Stromal cell of bone marrow (primary cell): ENCODE measurements around the gene CCDC9B.

Source experiments
- DNase-seq: peaks from one replicate; pipeline ENCODE4 v3.0.0-alpha.2; 2012; ENCODE audit warnings: low read depth

CCDC9B gene

DNA sequence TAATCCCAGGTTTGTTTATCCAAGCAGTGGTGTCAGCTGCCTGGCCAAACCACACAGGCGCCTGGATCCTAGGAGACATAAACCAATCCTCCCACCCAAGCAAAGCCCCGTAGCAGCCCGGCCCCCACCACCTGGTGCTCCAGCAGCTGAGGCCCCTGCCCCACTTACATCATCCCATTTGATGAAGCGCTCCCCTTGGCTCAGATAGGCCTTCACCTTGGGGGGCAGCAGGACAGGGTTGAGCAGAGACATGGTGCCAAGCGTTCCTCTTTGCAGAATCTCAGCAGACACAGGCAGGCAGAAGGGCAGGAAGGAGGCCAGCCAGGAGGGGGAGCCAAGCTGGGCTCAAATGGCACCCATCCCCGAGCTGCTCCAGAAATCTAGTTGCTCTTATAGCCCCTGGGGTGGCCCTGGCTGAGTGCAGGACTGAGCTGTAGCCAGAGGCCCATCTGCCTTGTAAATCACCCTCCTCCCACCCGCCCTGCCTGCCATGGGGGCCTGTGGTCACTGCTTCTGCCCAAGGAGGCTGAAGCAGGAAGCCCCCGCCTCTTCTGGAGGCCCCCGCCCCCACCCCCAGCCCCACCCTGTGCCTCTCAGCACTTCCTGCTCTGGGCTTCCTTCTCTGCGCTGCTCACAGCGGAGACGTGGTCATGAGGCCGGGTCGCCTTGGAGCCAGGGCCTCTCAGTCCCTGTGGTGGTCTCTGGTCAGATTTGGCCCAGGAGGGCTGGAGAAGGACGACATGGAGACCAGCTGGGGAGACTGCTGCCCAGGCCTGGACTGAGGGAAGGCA is 33.1 kb downstream of the CCDC9B start, which contains the start of gene PLCB2:
Gene PLCB2, minus strand, starts transcription at position 515 of the 791 bp plus-strand sequence. Its CDS starts 263 bp downstream, at position 252.
- no peak for DNase-seq

DNA sequence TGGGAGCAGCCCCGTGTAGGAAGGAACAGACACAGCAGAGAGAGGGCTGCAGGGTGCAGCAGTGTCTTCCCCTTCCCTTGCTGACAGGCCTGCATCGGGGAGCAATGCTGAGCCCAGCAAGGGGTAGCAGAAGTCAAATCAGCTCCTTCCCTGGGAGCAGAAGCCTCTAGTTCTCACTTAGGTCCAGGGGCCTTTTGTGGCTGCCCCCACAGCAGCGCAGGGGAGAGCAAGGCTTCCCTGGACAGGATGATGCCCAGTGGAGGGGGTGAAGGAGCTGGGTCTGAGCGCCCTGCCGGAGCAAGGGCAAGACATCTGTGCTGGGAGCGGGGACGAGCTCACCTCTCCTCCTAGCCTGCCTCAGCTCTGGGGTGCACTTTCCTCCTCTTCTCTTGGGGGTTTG is 33.8 kb downstream of the CCDC9B start:
- DNase-seq = no peak

DNA sequence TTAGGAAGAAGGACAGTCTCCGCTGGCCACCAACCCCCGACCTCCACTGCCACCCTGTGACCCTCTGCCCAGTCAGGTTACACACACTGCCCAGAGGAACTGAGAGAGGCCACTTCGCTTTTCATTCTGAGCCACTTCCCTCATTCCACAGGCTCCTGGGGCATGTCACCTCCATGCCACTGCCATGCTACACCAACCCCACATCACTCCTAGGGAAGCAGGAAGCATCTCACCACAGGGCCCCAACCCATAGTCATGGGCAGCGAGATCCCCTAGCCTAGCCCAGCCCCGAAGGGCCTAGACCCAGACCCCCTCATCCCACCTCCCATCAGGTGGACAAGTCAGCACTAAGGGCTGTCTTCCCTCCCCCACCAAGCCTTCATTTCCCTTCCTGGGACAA is 34.4 kb downstream of the CCDC9B start:
- DNase-seq = no peak

DNA sequence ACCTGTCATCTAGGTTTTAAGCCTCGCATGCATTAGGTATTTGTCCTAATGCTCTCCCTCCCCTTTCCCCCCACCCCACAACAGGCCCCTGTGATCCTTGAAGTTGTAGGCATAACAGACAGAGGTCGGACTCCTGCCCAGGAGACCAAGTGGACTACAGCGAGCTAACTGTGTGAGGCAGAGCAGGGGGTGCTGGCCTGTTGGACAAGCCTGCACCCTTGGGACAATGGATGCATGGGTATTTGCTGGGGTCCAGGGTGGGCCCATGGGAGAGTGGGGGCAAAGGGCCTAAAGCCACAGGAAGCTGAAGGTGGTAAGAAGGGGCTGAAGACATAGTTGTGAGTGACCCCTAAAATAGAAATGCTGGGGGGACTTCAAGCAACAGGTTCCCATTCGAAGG is 35.5 kb downstream of the CCDC9B start:
- DNase-seq = no peak

DNA sequence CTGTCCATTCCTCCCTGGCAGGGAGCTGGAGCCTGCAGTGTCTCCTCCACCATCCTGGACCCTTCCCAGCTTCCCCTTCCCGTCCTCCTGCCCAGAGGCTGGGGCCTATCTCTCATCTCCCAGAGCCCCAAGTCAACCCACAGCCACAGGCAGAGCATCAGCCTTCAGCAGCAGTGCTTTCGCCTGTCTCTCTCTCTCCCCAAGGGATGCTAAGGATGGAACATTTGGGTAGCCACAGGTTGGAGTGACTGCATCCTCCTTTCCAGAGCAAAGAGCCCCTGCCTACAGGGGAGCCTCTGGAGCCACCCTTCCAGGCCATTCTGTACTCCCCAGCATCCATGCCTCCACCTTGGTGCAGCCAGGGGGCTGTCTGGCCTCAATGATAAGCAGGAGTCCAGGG is 37.2 kb downstream of the CCDC9B start:
- DNase-seq = no peak

DNA sequence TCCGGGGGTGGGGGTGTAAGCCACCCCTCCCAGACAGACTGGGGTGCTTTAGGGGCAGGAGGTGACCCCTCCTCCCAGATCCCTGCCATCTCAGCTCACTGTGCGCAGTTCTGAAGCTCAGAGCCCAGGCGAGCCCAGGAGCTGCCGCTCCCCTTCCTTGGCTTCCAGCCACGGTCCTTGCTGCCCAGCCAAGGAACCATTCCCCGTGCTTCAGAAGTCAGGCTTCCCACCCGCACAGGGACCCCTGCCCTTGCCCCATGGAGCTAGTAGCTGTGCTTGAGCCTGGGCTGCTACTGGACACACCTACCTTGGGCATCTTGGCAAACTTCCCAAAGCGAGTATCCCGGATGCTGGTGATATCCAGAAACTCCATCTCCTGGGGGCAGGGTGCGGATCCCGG is 37.8 kb downstream of the CCDC9B start:
- DNase-seq = no peak

DNA sequence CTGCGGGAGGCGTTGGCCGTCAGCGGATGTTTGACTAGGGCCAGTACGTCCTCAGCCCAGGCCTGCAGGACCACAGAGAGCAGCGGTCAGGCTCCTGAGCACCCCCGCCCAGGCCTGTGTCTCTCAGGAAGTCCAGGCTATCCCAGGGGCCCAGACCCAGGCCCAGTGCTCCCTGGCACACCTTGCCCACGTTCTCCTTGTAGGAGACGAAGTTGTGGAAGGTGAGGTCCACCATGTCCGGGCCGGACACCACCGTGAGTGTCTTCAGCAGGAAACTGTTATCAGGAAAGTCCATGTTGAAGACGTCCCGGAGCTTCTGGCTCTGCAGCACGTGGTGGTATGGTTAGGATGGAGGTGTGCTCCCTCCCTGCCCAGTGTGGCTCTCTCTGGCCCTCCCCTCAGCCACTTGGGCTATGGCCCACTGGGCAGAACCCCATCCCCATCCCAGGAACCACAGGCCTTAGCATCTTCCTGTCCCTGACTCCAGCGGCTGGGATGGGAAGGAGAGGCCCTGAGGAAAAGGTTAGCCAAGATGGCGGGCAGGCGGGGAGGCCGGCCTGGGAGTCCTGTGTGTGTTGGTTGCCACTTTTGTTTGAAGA is 38.4 kb downstream of the CCDC9B start:
- no peak for DNase-seq

DNA sequence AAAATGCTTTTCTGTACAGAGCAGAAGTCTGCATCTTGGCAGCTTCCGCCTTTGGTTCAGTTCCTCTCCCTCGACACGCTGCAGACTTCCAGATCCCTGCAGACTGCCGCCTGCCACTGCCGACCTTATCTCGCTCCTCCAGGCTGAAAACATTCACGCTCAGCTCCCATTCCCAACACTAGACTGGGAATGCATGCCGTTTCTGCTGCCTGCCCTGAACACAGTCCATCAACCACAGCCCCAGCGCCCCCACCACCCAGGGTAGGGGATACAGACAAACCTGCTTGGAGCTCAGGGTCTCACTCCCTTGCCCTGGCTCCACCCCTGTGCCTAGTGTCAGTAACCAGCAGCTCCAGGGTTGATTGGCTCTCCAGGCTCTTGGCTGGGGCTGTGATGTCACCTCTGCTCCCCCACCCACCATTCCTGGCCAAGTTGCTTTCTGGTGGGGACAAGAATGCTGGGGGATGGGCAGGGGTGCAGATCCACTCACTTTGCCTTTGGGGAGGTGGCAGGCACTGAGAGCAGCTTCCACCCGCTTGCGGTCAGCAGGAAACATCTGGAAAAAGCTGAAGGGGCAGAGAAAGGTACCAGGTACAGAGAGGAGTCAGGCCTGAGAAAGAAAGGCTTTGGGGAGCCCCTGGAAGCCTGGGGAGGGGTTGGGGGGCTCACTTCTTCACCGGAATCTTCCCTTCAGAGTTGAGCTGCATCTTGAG is 39.1 kb downstream of the CCDC9B start:
- DNase-seq = no peak

DNA sequence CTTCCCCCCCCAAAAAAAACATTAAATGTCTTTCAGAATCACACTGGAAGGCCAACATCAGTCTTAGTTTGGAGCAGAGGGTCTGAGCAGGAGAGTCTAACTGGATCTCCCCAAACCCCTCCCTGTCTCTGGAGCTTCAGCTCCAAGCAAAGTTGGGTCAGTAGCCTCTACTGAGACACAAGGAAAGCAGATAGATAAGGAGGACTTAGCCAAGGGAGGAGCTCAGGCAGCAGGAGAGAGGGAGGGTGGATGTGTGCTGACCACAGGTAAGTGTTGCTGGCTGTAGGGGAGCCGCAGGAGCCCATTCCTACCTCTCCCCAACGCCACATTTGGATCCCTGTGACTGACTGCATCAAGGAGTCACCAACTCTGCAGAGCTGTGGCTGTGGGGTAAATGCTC is 40.0 kb downstream of the CCDC9B start:
- DNase-seq = no peak

DNA sequence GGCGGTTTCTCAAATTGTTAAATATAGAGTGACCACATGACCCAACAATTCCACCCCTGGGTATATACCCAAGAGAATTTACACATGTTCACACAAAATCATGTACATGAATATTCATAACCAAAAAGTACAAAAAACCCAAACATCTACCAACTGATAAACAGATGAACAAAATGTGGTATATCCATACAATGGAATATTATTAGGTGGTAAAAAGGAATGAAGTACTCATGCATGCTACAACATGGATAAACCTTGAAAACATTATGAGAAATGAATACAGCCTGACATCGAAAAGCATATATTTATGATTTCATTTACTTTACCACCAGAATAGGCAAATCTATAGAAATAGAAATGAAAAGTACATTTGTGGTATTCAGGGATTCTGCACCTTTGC is 40.4 kb downstream of the CCDC9B start:
- DNase-seq = no peak

DNA sequence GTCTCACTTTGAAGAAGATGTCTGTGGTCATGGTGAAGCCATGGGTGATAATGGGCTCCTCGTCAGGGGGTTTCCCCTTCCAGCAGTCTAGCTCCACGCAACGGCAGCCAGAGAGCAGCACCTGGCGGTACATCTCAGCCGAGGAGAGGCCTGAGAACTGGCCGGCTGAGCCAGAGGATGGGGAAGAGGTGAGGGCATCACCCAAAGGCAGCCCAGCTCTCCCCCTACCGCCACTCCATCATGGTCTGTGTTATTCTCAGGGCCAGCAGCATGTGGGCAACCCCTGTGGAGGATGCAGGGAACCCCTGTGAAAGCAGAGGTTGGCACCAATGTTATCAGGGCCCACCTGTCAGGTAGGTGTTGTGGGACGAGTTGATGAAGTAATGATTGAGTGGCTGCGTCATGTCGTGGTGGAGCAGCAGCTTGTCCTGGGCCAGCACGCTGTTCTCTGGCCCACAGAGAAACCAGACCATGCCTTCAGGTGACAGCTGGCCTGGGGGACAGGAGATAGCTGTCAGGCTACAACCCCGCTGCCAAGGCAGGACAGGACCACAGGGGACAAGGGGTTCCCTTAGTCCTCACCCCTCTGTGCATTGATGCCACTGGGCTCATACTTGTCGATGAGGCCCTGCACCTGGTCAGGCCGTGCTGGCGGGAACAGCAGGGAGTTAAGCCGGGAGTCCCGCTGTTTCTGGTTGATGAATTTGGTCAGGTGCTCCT is 42.4 kb downstream of the CCDC9B start:
- no peak for DNase-seq

DNA sequence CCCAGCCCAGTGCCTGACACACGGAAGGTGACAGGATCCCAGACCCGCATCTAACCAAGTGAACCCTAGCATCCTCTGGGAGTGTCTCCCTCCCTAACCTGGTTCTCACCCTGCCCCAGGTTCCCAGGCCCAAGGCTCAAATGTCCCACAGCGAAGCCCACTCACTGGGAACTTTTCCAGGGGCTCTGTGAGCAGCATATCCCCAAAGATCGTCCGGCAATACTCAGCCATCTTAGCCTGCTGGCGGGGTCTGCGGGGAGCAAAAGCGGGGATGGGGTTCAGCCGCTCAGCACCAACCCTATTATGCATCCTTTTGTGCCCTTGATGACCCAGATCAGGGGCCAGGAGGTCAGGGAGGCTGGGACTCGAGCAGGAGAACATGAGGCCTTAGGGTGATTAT is 43.4 kb downstream of the CCDC9B start:
- DNase-seq = no peak

DNA sequence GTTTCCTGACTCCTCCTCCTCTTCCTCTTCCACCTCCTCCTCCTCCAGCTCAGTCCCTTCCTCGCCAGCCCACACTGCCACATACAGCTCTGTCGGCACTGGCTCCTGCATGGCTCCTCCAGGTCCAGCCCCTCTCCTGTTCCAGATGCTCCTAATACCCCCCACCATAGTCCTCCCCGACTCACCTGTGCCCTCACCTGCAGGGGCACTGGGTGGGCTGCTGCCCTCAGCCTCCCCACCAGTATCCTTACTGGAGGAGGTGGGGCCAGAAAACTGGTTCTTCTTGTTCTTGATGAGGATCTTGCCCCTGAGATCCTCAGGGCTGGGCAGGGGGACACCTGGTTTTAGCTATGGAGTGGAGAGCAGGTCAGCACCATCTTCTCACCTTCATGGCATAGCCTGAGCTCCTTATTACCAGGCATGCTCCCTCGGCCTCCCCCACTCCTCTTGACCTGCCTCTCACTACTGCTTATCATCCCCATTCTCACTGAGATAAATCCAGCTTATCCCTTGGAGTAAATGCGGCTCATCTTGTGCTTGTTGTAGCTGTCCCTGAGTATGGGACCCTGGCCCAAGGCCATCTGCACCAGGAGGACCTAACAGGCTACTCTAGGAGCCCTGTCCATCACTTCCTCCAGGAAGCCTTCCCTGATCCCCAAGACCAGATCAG is 44.0 kb downstream of the CCDC9B start:
- DNase-seq = no peak

DNA sequence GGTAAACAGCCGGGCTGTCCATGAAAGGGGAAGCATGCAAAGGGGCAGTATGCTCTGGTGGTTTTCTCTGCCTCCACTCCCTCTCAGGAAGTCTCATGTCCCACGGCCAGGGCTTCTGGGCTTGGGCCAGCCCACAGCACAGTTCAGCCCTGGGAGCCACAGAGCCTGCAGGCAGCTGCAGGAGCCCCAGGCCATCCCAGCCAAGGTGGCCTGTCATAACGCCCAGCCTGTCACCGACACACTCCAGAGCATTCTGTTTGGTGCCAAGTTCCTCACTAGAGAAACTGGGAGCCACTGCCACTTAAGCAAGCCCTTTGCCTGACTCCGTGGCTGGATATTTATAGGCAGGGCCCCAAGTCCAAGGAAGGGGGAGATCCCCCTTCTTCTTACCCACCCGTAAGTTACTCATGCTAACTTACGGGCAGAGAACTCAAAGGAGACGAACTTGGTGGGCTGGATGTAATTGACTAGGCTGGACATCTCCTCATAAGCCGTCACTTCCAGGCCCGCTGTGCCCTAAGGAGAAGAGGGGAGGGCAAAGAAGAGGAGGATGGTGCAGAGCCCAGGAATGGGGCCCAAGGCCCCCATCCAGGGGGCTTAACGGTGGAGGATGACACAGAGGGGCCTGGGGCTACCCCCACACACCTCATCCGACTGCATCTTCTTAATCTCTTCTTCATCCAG is 44.7 kb downstream of the CCDC9B start:
- no peak for DNase-seq

DNA sequence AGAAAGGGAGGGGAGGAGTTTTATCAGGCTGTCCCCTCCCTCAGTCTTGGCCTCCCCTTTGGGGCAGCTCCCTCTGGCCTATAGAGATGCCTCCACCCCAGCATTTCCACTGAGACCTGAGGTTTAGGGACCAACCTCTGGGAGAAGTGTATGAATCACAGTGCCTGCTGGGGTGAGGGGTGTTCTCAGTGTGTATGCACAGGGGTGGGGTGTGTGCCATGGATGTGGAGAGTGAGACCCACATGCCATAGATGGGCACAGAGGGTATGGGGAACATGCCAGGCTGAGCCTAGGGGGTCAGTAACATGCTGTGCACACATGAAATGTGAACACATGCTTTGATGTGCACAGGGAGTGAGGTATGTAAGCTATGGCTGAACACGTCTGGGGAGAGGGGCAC is 45.4 kb downstream of the CCDC9B start:
- DNase-seq = no peak

DNA sequence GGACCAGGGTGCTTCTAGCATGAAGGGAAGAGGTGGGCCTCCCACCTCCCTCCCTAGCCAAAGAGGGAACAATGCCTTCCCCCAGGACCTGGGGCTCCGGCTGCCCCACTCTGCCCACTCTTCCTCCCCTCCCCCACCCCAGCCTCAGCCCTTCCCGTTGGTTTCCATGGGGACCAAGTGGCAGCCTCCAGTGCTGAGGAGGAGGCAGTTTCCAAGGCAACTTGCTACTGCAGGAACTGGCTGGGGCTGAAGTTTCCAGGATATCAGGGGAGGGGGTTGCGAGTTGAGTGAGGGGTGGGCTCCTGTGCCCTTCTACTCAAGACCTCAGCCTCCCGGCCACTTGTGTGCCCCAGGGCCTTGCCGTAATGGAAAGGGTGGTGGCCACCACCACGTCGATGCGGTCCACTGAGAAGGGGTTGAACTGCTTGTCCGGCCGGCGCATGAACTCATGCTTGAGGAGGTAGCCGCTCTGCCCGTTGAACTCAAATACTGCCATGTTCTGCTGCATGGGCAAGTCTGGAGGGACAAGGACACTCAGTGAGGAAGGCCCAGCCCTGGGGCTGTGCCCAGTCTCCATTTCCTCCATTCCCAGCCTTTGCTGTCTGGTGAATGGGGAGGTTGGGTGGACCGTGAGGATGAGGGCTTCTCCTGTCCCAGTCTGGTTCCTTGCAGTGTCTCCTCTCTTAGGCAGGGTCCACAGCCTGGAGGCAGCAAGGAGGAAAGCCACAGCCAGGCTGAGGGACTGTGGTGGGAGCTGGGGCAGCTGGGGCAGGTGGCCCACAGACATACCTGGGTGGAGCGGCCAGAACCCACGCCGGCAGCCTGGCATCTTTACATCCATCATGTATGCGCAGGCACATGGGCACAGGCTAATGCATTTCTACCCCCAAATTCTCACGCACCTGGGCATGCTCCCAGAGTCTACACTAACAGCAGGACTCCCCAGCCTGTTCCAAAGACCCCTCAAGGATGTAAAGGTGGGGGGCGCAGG is 46.5 kb downstream of the CCDC9B start:
- no peak for DNase-seq

DNA sequence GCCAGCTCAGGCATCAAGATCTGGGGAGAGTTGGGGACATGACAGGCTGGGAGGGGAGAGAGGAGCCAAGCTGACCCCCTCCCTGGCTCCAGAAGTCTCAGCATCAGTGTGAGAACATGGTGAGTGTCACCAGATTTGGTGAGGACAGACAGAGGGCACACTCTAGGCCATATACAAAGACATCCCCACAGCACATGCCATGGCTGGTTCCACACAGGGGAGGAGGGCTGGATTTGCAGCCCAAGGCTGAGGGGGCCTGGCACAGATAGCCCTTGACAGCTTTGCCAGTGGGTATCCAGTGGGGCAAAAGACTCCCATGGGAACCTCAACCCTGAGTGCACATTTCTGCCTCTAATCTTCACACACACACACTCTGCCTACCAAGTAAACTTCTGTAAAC is 47.7 kb downstream of the CCDC9B start:
- no peak for DNase-seq

DNA sequence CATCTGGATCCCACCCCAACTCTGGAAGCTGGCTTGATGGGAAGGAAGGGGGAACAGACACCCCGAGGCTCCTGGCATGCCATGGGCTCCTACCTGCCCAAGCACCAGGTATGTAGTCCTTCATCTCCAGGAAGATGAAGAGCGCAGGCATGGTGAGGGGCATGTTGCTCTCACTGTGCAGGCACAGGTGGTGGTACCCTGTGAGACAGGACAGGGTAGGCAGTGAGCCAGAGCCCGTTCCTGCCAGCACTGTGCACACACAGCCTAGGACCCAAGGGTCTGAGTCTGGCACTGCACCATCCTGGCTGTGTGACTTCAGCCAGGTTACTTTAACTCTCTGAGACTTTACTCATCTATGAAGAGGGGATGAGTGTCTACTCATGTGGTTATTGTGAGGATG is 48.5 kb downstream of the CCDC9B start:
- no peak for DNase-seq

DNA sequence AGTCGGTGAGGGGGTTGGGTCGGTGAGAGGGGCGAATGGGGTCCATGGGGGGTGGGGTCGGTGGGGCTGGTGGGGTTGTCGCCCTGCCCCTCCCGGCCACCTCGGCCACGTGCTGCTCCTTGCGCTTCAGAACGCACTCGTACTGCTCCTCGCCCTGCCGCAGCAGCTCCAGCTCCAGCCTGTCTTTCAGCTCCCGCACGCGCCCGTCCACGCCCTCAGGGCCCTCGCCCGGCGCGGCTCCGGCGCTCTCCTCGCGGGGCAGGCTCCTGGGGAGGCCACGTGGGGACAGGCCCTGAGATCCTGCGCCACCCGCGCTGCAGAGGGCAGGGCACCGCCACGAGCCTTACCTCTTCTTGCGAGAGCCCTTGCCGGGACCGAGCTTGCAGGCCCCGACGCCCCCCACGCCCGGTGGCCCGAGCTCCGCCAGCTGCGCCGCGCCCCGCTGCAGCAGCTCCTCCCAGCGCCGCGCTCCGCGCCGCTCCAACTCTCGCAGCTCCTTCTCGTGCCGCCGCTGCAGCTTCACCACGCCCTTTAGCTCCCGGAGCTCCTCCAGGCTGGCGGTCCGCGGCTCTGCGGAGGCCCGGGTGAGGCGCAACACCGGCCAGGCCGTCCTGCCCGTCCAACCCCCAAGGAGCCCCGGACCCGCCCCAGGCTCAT is 49.7 kb downstream of the CCDC9B start:
- DNase-seq = peak; percentile 29

DNA sequence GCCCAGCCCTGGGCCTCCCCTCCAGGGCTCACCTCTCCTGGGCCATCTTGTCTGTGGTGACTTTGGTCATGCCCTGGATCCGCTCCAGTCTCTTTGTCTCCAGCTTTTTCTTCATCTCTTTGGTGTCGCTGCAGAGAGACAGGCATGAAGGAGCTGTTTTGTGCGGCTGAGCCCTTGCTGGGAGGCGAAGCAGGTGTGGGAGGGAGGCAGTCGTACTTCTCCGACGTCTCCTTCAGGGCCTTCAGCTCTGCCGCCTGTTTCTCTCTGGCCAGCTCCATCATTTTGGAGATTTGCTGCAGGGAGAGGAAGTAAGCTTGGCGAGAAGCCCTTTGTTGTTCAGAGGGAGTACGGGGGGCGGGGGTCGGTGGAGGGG is 50.2 kb downstream of the CCDC9B start:
- DNase-seq = no peak
